HG02798 (cell line): ENCODE results near the gene RNF149.
"Not testable (repeated sequence)": the region's sequence is repeated elsewhere in the genome, so short reads cannot be mapped to it uniquely, and the experiment has no call there.

ENCODE experiments used
- ATAC-seq: cut with Tn5 transposase; IDR thresholded peaks from one replicate; pipeline ENCODE4 v1.9.1; 2021; ENCODE audit warnings: mild to moderate bottlenecking; ENCODE audit not compliant: unreplicated experiment, poor library complexity

The RNF149 gene

DNA sequence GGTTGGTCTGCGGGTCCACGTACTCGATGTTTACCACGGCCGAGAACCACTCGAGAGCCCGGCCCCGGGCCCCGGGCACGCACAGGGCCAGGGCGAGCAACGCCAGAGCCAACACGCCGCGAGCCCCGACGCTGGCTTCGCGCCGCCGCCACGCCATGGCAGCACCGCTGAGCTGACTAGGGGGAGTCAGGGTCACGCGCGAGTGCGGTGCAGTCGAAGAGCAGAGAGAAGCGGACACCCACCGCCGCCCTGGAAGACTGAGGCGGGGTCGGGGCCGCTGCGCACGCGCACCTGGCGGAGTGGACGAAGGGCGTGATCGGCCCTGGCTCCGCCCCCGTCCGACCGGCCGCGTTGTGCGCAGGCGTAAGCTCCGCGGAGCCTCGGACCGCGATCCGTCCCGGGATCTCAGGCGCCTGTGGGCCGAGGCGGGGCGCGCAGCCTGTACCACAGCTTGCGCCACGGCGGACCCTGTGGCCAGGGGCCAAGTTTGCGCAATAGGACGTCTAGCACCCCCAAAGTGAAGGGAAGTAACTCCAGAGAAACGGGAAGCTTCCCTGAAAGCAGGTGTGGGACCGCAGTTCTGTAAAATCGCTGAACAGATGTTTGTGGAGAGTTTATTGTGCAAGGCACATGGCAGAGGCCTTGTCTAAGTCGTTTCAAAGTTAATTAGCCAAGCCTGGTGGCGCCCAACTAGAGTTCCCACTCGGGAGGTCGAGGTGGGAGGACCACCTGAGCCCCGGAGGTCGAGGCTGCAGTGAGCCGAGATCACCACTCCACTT, at the start of gene RNF149:
Gene RNF149, minus strand, starts transcription at position 270 of the 779 bp plus-strand sequence. Its CDS starts 113 bp downstream, at position 157.
- ATAC-seq, result peak; percentile 69

- ATAC-seq, result no peak
Observed at GRCh38 chr2:101357376-101357775, 48.9 kb upstream of the RNF149 start.

DNA sequence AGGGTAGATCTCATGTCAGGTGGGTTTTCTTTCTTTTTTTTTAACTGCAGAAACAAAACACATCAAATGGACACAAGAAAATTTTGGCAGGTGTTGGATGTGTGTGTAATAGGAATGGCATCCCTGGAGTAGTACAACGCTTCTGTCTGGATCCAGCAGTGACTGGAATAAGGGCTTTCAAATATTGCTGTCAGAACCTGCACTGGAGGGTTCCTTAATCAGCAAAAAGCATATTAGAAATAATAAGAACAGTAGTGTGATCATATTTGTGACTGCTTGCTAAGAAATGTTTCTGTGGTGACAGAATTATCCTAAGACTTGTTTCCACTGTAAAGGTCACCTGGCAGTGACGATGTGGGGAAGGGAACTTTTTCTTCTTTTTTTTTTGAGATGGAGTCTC, 48.0 kb upstream of the RNF149 start:
- no peak for ATAC-seq

DNA sequence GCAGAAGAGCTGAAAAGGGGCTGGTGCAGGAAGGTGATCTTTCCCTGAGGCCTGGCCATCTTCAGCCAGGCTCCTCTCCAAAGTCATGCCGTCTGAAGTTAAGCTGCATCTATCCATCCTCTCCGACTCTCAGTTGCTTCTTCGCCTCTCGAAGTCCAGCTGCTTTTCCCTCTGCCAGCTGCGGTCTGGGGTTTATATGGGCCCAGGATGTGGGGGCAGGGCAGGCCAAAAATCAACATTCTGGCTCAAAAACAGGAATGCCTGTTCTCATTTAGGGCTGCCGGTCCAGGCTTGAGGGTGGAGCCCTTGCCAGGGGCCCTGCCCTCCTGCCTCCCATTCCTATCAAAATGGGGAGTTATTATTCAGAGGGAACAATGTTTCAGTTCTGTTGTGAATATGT, 47.6 kb upstream of the RNF149 start:
- no peak for ATAC-seq

- ATAC-seq, result no peak
Observed at GRCh38 chr2:101355401-101356054, 47.0 kb upstream of the RNF149 start.

DNA sequence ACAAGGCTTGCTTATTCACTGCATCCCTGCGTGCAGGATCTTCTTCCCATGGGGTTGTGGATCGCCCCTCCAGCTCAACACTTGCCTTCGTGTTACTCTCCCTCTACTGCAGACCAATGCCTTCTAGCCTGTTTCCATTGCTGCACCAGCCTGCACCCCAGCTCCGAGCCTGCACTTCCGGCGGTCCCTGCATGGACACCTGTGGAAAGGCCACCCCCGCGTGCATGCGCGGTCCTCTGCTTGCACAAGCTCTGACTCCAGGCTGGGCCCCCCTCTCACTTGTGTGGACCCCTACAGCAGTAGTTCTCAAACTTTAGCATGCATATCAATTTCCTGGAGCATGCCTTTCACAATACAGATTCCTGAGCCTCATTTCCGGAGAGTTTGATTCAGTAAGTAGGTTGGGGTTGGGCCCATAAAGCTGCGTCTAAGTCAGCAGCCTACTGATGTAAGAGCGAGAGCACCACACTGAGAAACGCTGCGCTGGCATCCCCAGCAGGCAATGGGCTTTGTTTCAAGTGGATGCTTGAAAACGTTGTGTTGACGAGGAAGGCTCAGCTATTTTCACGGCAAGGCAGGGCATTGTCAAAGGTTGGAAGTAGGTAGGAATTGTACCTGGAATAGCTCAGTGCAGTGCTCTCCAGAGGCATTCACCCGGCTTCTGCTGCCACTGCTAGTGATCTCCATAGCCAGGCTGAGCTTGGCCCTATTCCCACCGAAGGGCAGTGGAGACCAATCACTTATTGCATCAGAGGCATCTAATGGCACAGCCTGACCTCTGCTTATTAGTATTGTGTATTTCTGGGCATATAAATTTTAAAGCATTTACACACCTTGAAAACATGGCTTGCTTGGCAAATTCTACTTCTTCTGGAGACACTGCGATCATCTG, 46.2 kb upstream of the RNF149 start:
- ATAC-seq, result no peak

- not testable (repeated sequence) for ATAC-seq
Observed at GRCh38 chr2:101352631-101353030, 44.1 kb upstream of the RNF149 start.

GRCh38 chr2:101351207-101351606, 42.7 kb upstream of the RNF149 start:
- no peak for ATAC-seq

DNA sequence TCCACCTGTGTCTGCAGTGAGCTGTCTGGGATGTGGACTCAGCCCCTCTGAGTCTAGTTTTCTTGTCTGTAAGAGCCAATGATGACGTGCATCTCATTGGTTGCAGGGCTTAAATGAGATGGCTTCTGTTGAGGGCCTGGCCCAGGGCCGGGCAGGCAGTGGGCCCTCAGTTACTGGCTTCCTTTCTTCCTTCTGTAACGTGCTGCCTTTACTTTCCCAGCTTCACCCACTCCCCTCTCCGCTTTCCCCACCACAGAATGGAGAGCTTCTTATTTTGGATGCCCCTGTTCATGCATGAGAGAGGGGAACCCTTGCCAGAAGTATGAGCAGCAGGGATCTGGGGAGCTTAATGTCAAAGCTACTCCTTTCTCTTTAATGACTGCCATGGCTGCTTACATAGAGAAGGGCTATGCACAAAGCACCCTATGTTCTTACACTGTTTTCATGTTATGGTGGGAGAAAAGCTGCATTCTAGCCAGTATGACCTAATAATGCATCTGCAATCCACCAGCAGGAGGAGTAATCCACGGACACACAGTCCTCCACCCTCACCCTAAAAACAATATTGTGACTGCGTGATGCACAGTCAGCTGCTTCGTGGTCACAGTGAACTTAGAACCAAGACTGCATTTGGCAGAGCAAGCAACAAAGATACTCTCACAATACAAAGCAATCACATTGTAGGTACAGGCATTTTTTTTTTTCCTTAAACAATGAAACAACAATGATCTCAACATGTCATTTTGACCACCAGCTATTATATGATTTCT, 41.6 kb upstream of the RNF149 start:
- no peak for ATAC-seq

DNA sequence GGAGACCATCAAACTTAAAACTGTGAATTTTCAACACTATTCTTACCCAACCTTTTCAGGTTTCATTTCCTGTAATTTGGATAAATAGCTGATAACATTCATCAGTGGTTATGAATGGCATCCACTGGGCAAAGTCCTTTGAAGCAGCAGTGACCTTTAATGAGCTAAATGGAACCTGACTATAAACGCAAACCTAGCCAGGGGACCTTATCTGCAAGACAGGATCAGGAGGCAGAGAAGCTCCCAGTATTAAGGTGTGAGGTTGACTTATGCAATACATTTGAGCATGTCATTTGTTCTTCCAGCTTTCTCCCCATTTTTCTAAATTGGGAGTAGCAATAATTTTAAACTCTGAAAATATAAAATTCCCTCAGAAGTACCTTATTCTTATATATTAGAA, 40.4 kb upstream of the RNF149 start:
- ATAC-seq, result no peak

- no peak for ATAC-seq
Observed at GRCh38 chr2:101346909-101347308, 38.4 kb upstream of the RNF149 start.

DNA sequence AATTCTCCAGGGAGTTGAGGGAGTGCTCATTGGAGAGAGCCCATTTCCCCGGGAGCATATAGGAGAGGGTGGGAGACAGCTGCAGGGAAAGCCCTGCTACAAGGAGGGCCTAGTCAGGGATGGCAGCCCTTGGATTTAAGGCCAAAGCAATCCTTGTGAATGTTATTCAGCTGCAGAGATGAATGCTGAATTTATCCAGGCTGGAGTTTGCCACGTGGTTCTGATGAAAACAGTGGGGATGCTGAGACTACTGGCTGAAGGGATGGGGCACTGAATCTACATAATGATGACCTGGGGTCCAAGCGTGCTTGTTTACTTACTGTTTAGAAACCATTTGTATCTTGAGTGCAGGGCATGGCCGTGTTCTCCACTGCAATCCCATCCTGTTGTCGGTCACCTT, 35.6 kb upstream of the RNF149 start:
- no peak for ATAC-seq

DNA sequence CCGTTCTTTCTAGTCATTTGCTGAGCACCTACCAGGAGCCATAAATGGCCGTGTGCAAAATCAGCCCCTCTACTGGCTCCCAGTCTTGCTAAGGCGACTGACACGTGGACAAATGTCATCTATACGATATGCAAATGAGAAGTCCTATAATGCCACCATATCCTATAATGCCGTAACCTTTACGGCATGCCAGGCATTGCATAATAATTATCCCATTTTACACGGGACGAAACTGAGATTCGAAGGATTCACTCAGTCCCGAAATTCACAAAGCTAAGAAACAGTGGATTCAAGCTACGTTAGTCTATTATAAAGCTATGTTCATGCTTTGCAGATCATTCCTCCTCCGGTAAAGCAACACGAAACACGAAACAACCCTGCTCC, 34.1 kb upstream of the RNF149 start:
- no peak for ATAC-seq

DNA sequence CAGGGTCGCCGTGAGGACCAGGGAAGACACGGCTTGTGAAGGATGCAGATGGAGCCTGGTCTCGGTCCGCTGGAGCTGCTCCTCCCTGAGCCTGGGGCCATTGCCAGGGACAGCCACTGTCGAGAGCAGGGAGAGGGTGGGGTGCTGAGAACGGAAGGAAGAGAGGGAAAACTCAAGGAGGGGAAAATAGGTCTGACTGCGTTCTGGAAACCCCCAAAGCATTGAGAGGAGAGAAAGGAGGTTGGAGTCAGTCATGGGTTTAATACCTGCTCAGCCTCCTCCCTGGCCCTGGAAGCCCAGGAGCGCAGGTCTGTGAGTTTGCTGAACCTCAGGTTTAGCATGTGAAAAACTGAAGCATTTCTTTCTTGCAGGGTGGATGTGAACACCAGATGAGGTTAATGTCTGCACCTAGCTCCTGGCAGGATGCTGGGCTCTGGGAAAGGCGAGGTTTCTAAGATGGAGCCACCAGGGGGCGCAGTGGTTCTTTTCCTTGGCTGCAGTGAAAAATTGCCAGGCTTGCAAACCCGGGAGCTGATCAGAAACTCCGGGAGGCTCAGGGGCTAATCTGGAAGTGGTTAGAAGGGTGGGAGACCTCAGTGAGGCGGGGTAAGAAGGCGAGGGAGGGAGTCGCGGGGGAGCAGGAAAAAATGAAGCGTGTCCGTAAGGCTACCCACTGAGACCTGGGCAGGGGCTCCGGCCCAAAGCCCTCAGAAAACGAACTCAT, 33.6 kb upstream of the RNF149 start:
- ATAC-seq, result peak; percentile 41

DNA sequence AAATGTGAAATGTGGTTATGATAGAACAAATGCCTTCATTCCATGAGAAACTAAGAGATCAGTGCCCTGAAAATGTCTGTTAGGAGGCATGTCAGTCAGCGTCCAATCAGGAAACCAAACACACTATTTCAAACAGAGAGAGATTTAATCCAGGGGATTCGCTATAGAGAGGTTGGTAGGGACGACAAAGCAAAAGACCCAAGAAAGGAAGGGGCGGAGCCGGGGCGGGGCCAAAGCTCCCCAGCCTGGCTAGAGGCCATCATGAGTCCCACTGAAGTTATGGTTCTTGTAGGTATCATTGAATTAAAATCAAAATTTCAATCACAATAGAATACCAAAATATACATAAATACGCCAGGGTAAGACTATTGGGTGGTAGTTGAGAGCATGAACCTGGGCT, 32.9 kb upstream of the RNF149 start:
- no peak for ATAC-seq

- no peak for ATAC-seq
Observed at GRCh38 chr2:101340141-101340551, 31.6 kb upstream of the RNF149 start.

DNA sequence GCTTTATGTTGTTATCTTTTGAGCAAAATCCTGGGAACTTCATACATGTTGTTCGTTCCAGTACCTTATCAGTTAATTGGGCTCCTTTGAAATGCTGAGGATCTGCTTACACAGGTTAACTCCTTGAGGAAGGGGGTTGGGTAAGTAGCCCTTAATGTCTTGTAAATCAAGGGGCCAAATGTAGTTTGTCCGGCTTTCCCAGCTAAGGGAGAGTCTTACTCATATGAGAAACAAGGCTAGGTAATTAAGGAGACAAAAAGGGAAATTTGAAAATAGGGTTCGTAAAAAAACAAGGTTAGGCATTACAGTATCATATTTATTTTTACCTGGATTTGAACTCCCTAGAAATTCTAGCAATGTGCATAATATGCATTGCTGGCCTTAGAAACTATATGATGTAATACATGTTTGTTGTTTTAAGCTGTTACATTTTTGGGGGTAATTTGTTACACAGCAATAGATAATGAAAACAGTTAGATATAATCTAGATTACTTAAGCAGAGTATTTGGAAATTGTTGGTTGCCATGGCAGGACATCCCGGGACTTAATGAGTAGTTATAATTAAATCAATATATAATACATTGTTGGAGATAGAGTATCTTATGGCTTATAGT, 30.9 kb upstream of the RNF149 start:
- ATAC-seq, result no peak

DNA sequence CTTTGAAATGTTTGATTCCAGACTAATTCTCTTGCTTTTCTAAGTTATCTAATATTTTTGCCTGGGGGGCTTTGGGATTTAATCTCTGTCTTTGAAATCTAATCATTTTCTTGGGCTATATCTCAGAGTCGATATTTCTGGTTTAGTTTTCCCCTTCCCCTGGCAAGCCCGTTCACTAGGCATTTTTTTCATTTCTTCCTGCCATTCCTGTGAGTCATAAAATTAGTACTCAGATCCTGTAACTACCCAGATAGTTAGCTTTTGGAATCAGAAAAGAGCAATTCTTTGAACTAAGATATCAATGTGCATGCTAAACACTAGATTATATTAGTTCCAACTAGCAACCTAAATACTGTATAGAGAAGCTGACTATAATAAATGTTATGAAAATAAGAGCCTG, 29.4 kb upstream of the RNF149 start:
- no peak for ATAC-seq
